K562 (cell line): ENCODE results near the gene GPR15LG. TPM values are rescaled to one million over a fixed set of nuclear protein-coding genes. Genes with fewer than 3 reads are reported as not detected.

Experiments used
- ARHGAP35 ChIP-seq: fragments of 450-650 bp; IDR thresholded peaks from 2 replicates; pipeline ENCODE4 v1.6.1; 2018; ENCODE audit not compliant: partially characterized antibody
- CBX2 ChIP-seq: fragments of 200-600 bp; sonication (generic); IDR thresholded peaks from one replicate; pipeline ENCODE4 v1.6.1; 2012; ENCODE audit warnings: mild to moderate bottlenecking, low read length, inconsistent platforms; ENCODE audit not compliant: insufficient read depth, poor library complexity, severe bottlenecking
- CBX5 ChIP-seq: IDR thresholded peaks from 2 replicates; pipeline ENCODE4 v1.6.1; 2014; ENCODE audit warnings: low read depth, borderline replicate concordance
- CSDE1 ChIP-seq, 2 experiments: fragments of 450-650 bp; IDR thresholded peaks; 2 replicates each; pipeline ENCODE4 v1.6.1; 2016; ENCODE audit warnings: mild to moderate bottlenecking in 1 of 2
- EP400 ChIP-seq: fragments of 450-650 bp; IDR thresholded peaks from 2 replicates; pipeline ENCODE4 v1.6.1; 2017; ENCODE audit warnings: antibody characterized with exemption, mild to moderate bottlenecking, moderate library complexity
- FOS ChIP-seq: IDR thresholded peaks from 3 replicates; pipeline ENCODE4 v1.6.1; 2011; ENCODE audit not compliant: insufficient read length; ENCODE audit errors: extremely low read depth
- HCFC1 ChIP-seq: IDR thresholded peaks from 2 replicates; pipeline ENCODE4 v1.6.1; 2012; ENCODE audit warnings: low read depth, low read length, improper control_type of control experiment
- HDAC6 ChIP-seq: IDR thresholded peaks from 2 replicates; pipeline ENCODE4 v1.6.1; 2012; ENCODE audit warnings: low read depth, mild to moderate bottlenecking, control low read depth, inconsistent platforms, low read length, moderate library complexity
- HNRNPUL1 ChIP-seq: fragments of 200-400 bp; formaldehyde crosslinking; IDR thresholded peaks from 2 replicates; pipeline ENCODE4 v1.6.1; 2017; ENCODE audit warnings: low read length
- HOXB6 ChIP-seq: fragments of 250-450 bp; sonication (Bioruptor Pico); IDR thresholded peaks from 2 replicates; pipeline ENCODE4 v1.5.1; 2022; ENCODE audit warnings: mild to moderate bottlenecking, borderline replicate concordance
- KLF6 ChIP-seq: fragments of 250-450 bp; sonication (Bioruptor Pico); IDR thresholded peaks from 2 replicates; pipeline ENCODE4 v1.4.0; 2020; ENCODE audit warnings: mild to moderate bottlenecking, moderate library complexity, borderline replicate concordance
- MCM7 ChIP-seq, 2 experiments: fragments of 450-650 bp; IDR thresholded peaks; 2 replicates each; pipeline ENCODE4 v1.6.1; 2016 to 2018
- MEIS2 ChIP-seq: fragments of 450-650 bp; IDR thresholded peaks from 2 replicates; pipeline ENCODE4 v1.6.1; 2014; ENCODE audit warnings: mild to moderate bottlenecking; ENCODE audit not compliant: partially characterized antibody
- MYBL2 ChIP-seq, 2 experiments: fragments of 450-650 bp in 1 of 2; sonication (generic) in 1 of 2; formaldehyde crosslinking in 1 of 2; IDR thresholded peaks; 2 replicates each; pipeline versions ENCODE4 v1.6.1 to v1.8.1; 2017 to 2022; ENCODE audit warnings: borderline replicate concordance in 1 of 2, inconsistent platforms in 1 of 2, low read depth in 1 of 2, mild to moderate bottlenecking in 1 of 2, missing genetic modification reagents in 1 of 2, moderate library complexity in 1 of 2
- NONO ChIP-seq, 2 experiments: fragments of 200-400 bp in 1 of 2; fragments of 450-650 bp in 1 of 2; formaldehyde crosslinking in 1 of 2; IDR thresholded peaks; 2 replicates each; pipeline ENCODE4 v1.6.1; 2017; ENCODE audit warnings: low read depth in 2 of 2, mild to moderate bottlenecking in 2 of 2, moderate library complexity in 2 of 2, low read length in 1 of 2
- PTRF ChIP-seq: fragments of 450-650 bp; IDR thresholded peaks from 2 replicates; pipeline ENCODE4 v1.6.1; 2016; ENCODE audit warnings: mild to moderate bottlenecking, missing genetic modification characterization, missing compliant biosample characterization
- PTTG1 ChIP-seq: fragments of 450-650 bp; IDR thresholded peaks from 2 replicates; pipeline ENCODE4 v1.6.1; 2016; ENCODE audit warnings: low read depth, mild to moderate bottlenecking, missing genetic modification characterization, missing compliant biosample characterization
- SMAD4 ChIP-seq: fragments of 250-450 bp; sonication (Bioruptor Pico); conservative IDR thresholded peaks from 2 replicates; pipeline ENCODE4 v1.8.0; 2021; ENCODE audit warnings: inconsistent platforms, mild to moderate bottlenecking, moderate library complexity
- SNRNP70 ChIP-seq: fragments of 200-400 bp; formaldehyde crosslinking; optimal IDR thresholded peaks from 2 replicates; pipeline ENCODE3; 2017; ENCODE audit warnings: low read depth, low read length
- ZFP1 ChIP-seq: fragments of 450-650 bp; formaldehyde crosslinking; IDR thresholded peaks from 2 replicates; pipeline ENCODE4 v1.4.0; 2020; ENCODE audit warnings: mild to moderate bottlenecking, mixed read lengths
- ZNF121 ChIP-seq: sonication (generic); formaldehyde crosslinking; conservative IDR thresholded peaks from 2 replicates; pipeline ENCODE4 v1.8.0; 2022; ENCODE audit warnings: missing genetic modification reagents
- ZNF696 ChIP-seq: fragments of 250-450 bp; sonication (Bioruptor Pico); conservative IDR thresholded peaks from 2 replicates; pipeline ENCODE4 v1.4.0; 2020; ENCODE audit warnings: mild to moderate bottlenecking, moderate library complexity
- polyA plus RNA-seq, 8 experiments: library from polyadenylated mRNA; depleted of rRNA in 4 of 8; stranded (reverse) in 5 of 8; unstranded in 3 of 8; fragments of >200 nt; fragmentation: Nextera tagmentation in 2 of 8; fragmentation: Illumina TruSeq in 1 of 8; extraction: Ambion mirVana in 2 of 8; extraction: Trizol in 1 of 8; gene quantifications; 2 replicates each; pipeline versions ENCODE4 v1.2.1 to v1.2.3, GENCODE V29; 2011 to 2014; ENCODE audit warnings: inconsistent platforms in 1 of 8, missing spikeins in 1 of 8
- total RNA-seq, 7 experiments: library from RNA; depleted of rRNA in 6 of 7; stranded (reverse); fragments of >200 nt in 6 of 7; fragmentation: Illumina TruSeq in 2 of 7; extraction: Trizol in 2 of 7; gene quantifications; 2 replicates each; pipeline versions ENCODE4 v1.2.1 to v1.2.3, GENCODE V29; 2011 to 2021; ENCODE audit warnings: low replicate concordance in 1 of 7
- TF ChIP-seq, protein P1 (sequence below): fragments of 450-650 bp; IDR thresholded peaks from 2 replicates; pipeline ENCODE4 v1.6.1; 2016; ENCODE audit warnings: borderline replicate concordance
- TF ChIP-seq, protein P2 (sequence below), 2 experiments: fragments of 450-650 bp in 1 of 2; sonication (generic) in 1 of 2; formaldehyde crosslinking in 1 of 2; IDR thresholded peaks in 1 of 2; conservative IDR thresholded peaks in 1 of 2; 2 replicates each; pipeline versions ENCODE4 v1.6.1 to v1.8.1; 2016 to 2023; ENCODE audit warnings: mild to moderate bottlenecking in 2 of 2, moderate library complexity in 2 of 2, inconsistent platforms in 1 of 2, missing genetic modification reagents in 1 of 2
- TF ChIP-seq, protein P3 (sequence below): fragments of 450-650 bp; IDR thresholded peaks from 2 replicates; pipeline ENCODE4 v1.7.0; 2016; ENCODE audit warnings: borderline replicate concordance

Gene GPR15LG
- total and polyA plus RNA-seq, 9 of the 15 experiments (the other 6 are each of a cell fraction or from before 2014, with no cell fraction given): 0.51 TPM; not detected in 8

DNA sequence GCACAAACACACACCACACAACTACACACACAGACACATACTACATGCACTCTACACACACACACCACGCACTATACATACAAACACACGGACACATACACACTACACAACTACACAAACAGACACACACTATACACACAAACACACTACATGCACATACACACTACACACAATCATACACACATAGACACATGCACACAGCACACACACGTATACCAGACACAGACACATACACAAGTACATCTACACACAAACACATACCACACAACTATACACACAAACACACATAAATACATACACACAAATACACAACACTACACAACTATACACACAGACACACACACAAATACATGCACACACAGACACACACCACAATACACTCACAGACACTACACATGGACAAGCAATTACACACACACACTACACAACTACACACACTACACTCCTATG lies 4.6 kb downstream of the GPR15LG start (continued):
- TF ChIP-seq, protein P1, sequence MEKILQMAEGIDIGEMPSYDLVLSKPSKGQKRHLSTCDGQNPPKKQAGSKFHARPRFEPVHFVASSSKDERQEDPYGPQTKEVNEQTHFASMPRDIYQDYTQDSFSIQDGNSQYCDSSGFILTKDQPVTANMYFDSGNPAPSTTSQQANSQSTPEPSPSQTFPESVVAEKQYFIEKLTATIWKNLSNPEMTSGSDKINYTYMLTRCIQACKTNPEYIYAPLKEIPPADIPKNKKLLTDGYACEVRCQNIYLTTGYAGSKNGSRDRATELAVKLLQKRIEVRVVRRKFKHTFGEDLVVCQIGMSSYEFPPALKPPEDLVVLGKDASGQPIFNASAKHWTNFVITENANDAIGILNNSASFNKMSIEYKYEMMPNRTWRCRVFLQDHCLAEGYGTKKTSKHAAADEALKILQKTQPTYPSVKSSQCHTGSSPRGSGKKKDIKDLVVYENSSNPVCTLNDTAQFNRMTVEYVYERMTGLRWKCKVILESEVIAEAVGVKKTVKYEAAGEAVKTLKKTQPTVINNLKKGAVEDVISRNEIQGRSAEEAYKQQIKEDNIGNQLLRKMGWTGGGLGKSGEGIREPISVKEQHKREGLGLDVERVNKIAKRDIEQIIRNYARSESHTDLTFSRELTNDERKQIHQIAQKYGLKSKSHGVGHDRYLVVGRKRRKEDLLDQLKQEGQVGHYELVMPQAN: peak; percentile 57; the same call in 1 of the 2 replicates
- TF ChIP-seq ZNF696 (CRISPR knock-in tag) (no peak), HCFC1 (no peak), EP400 (no peak), CSDE1 (IDR thresholded peaks at IDR 0.05) (peak in 1 of 2 experiments; percentile 10; a peak in 1 of 4 replicates), FOS (no peak), ZNF121 (CRISPR knock-in tag) (no peak), HNRNPUL1 (no peak), CBX5 (no peak), SNRNP70 (no peak), PTTG1 (tag) (no peak), MCM7 (IDR thresholded peaks at IDR 0.05) (no peak), MEIS2 (no peak), ARHGAP35 (no peak), HDAC6 (peak; percentile 9; the same call in 1 of the 2 replicates), NONO (IDR thresholded peaks at IDR 0.05; ENCODE audit: low read depth in 2 of 2, low read length in 1 of 2) (no peak), SMAD4 (CRISPR knock-in tag) (no peak), CBX2 (no peak), MYBL2 (IDR thresholded peaks at IDR 0.05; ENCODE audit: low read depth) (0 out of 2 replicates have a peak, but pooled peaks have one; percentile 43), MYBL2 (CRISPR knock-in tag; IDR thresholded peaks at IDR 0.05; ENCODE audit: borderline replicate concordance) (no peak), ZFP1 (CRISPR knock-in tag) (no peak), HOXB6 (CRISPR knock-in tag) (no peak), PTRF (tag) (no peak), KLF6 (CRISPR knock-in tag) (no peak)
- TF ChIP-seq, protein P2, sequence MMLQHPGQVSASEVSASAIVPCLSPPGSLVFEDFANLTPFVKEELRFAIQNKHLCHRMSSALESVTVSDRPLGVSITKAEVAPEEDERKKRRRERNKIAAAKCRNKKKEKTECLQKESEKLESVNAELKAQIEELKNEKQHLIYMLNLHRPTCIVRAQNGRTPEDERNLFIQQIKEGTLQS (IDR thresholded peaks at IDR 0.05): no peak
- TF ChIP-seq, protein P2 (CRISPR knock-in tag; conservative IDR thresholded peaks at IDR 0.05): no peak
- TF ChIP-seq, protein P3, sequence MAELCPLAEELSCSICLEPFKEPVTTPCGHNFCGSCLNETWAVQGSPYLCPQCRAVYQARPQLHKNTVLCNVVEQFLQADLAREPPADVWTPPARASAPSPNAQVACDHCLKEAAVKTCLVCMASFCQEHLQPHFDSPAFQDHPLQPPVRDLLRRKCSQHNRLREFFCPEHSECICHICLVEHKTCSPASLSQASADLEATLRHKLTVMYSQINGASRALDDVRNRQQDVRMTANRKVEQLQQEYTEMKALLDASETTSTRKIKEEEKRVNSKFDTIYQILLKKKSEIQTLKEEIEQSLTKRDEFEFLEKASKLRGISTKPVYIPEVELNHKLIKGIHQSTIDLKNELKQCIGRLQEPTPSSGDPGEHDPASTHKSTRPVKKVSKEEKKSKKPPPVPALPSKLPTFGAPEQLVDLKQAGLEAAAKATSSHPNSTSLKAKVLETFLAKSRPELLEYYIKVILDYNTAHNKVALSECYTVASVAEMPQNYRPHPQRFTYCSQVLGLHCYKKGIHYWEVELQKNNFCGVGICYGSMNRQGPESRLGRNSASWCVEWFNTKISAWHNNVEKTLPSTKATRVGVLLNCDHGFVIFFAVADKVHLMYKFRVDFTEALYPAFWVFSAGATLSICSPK: no peak
